Measurements from ENCODE around the gene FLOT2. TPM values are rescaled to one million over a fixed set of nuclear protein-coding genes. Genes with fewer than 3 reads are reported as not detected.

The FLOT2 gene
- total and polyA plus RNA-seq, 7 donors: 30.4 to 81.1 (median 40.8) TPM

- WGBS, 3 donors: 91 to 94% (median 91%) methylated on average over 10 of the region's 10 CpGs
- ATAC-seq: no peak
- DNase-seq: peak in 1 of 2 donors; percentile 2
- Histone ChIP-seq H3K36me3 (ENCODE audit: insufficient read depth in 1 of 2, low read depth in 1 of 2) (no peaks in the 10 kb centered on the region), H3K27ac (no peak overlapping the region), H3K9me3 (no peaks in the 10 kb centered on the region), H3K4me3 (no peak overlapping the region), H3K27me3 (ENCODE audit: insufficient read depth in 3 of 3, low read length in 2 of 3) (no peaks in the 10 kb centered on the region), H3K4me1 (peaks cover 6% of the 10 kb centered on the region)
- TF ChIP-seq, protein P1, sequence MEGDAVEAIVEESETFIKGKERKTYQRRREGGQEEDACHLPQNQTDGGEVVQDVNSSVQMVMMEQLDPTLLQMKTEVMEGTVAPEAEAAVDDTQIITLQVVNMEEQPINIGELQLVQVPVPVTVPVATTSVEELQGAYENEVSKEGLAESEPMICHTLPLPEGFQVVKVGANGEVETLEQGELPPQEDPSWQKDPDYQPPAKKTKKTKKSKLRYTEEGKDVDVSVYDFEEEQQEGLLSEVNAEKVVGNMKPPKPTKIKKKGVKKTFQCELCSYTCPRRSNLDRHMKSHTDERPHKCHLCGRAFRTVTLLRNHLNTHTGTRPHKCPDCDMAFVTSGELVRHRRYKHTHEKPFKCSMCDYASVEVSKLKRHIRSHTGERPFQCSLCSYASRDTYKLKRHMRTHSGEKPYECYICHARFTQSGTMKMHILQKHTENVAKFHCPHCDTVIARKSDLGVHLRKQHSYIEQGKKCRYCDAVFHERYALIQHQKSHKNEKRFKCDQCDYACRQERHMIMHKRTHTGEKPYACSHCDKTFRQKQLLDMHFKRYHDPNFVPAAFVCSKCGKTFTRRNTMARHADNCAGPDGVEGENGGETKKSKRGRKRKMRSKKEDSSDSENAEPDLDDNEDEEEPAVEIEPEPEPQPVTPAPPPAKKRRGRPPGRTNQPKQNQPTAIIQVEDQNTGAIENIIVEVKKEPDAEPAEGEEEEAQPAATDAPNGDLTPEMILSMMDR (IDR thresholded peaks at IDR 0.05): no peak
- intact Hi-C loops (cut with DNase I): no loop called here
Observed at GRCh38 chr17:28846231-28846630, 51.3 kb downstream of the FLOT2 start.

DNA sequence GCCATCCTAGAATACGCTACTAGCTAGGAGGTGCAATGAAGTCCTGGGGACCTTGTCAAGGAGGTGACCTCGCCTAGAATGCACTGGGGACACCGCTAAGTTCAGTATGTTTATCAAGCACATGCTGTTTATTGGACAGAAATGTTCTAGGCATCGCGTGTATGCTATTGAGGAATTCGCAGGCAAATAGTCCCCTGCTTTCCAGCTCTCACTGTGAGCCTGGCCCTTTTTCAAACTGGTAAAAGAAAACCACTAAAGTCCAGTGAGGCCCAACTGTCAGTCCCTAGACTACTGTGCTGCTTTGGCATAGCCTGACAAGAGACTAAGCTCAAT, 53.8 kb downstream of the FLOT2 start:
- Histone ChIP-seq H3K4me1 (peaks cover 6% of the 10 kb centered on the region), H3K36me3 (ENCODE audit: insufficient read depth in 1 of 2, low read depth in 1 of 2) (no peaks in the 10 kb centered on the region), H3K4me3 (no peak overlapping the region), H3K9me3 (no peaks in the 10 kb centered on the region), H3K27me3 (ENCODE audit: insufficient read depth in 3 of 3, low read length in 2 of 3) (no peaks in the 10 kb centered on the region), H3K27ac (no peak overlapping the region)
- no peak for DNase-seq
- ATAC-seq: no peak
- TF ChIP-seq, protein P1 (IDR thresholded peaks at IDR 0.05): no peak
- WGBS, 3 donors: 88 to 92% (median 91%) methylated on average over 6 of the region's 6 CpGs
- intact Hi-C loops (cut with DNase I): loop anchor here (2.0 to 5.0 kb wide), 2 partner anchors 81 kb away; no protein-coding TSS in a partner anchor

DNA sequence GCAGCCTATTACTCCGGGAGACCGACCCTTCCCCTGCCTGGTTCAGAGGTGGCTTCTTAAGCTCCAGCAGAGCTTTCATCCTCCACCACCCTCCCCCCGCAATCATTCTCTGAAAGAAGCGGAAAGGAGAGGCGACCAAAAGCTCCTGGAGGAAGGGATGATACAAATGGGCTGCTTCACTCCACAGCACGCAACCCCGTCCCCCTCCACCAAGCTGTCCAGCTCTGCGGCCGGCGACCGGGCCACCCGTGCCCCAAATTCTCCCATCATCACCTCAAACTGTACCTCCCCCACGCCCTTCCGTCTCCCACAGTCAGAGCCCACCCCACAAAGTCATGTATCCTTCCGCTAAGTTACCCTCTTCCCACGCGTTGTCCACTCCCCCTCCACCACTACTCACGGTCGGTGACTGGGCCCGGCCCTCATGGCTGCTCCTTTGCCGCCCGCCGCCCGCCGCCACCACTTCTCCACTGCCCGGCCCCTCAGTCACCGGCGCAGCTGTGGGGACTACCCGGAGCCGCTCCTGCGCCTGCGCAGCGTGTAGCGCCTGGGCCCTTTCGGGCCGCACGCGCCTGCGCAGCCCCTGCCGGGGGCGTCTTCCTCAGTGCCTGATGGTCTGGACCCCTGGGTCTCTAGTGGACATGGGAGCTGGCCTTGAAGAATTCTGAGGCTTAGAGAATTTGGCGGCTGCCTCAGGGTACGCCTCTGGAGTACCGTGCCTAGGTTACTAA, 55.1 kb downstream of the FLOT2 start, which contains the start of gene FAM222B:
Gene FAM222B (minus strand): TSS at position 509 of the 731 bp plus-strand sequence. CDS start 76,123 bp downstream, outside the sequence.
- no peaks in the 10 kb centered on the region for H3K9me3 ChIP-seq
- H3K36me3 ChIP-seq (ENCODE audit: insufficient read depth in 1 of 2, low read depth in 1 of 2): no peaks in the 10 kb centered on the region
- intact Hi-C loops (cut with DNase I): loop anchor here (2.0 to 5.0 kb wide), 2 partner anchors 80 kb away; no protein-coding TSS in a partner anchor
- H3K27me3 ChIP-seq (ENCODE audit: insufficient read depth in 3 of 3, low read length in 2 of 3): no peaks in the 10 kb centered on the region
- peak; percentile 99 to 100 (median 99) for ATAC-seq
- peaks cover 6% of the 10 kb centered on the region for H3K4me1 ChIP-seq
- peak; percentile 88 to 94 for DNase-seq
- peak within 1 kb of the TSS; percentile 81 for H3K27ac ChIP-seq
- WGBS, 3 donors: 1 to 2% (median 1%) methylated on average over 42 to 44 of the region's 44 CpGs
- TF ChIP-seq, protein P1 (IDR thresholded peaks at IDR 0.05): no peak
- H3K4me3 ChIP-seq: peak within 1 kb of the TSS; percentile 98

DNA sequence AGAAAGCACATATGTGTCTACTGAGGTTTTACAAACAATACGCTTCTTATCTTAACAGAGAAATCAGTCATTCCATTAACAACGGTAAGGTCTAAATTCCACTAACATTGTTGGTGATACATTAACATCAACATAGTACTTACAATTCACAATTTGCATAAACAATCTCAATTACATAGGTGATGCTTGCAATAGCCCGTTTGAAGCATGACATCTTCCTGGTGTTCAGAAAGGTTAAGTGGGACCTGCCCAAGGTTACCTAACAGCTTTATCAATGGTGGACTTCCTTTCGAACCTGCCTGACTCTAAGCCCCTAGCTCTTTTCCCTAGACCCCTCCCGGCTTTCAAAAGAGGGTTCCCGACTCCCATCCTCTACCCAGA, 55.6 kb downstream of the FLOT2 start:
- no peak for DNase-seq
- H3K9me3 ChIP-seq: no peaks in the 10 kb centered on the region
- H3K27me3 ChIP-seq (ENCODE audit: insufficient read depth in 3 of 3, low read length in 2 of 3): no peaks in the 10 kb centered on the region
- intact Hi-C loops (cut with DNase I): loop anchor here (2.0 to 5.0 kb wide), 2 partner anchors 79 to 80 kb away; no protein-coding TSS in a partner anchor
- peak; percentile 4 to 31 (median 8) for ATAC-seq
- peaks cover 6% of the 10 kb centered on the region for H3K4me1 ChIP-seq
- H3K36me3 ChIP-seq (ENCODE audit: insufficient read depth in 1 of 2, low read depth in 1 of 2): no peaks in the 10 kb centered on the region
- WGBS, 3 donors: 3 to 5% (median 4%) methylated on average over 6 of the region's 6 CpGs
- TF ChIP-seq, protein P1 (IDR thresholded peaks at IDR 0.05): no peak
- peak overlapping the region; percentile 98 for H3K4me3 ChIP-seq
- peak overlapping the region; percentile 81 for H3K27ac ChIP-seq

Data from psoas muscle (tissue), 8 donors.